GM19397 (cell line): ENCODE results near the gene MS4A10.

Source experiments
- ATAC-seq: cut with Tn5 transposase; IDR thresholded peaks from one replicate; pipeline ENCODE4 v1.9.1; 2021; ENCODE audit warnings: mild to moderate bottlenecking, moderate library complexity; ENCODE audit not compliant: unreplicated experiment

MS4A10 gene

GRCh38 chr11:60847281-60847680, 62.1 kb downstream of the MS4A10 start:
- no peak for ATAC-seq

GRCh38 chr11:60847896-60848295, 62.8 kb downstream of the MS4A10 start:
- no peak for ATAC-seq

GRCh38 chr11:60848714-60849151, 63.6 kb downstream of the MS4A10 start:
- no peak for ATAC-seq

- no peak for ATAC-seq
These were observed 64.7 kb downstream of the MS4A10 start for GRCh38 chr11:60849641-60850520.
